ENCODE measurements around the gene DHRS12.

DHRS12 gene

DNA sequence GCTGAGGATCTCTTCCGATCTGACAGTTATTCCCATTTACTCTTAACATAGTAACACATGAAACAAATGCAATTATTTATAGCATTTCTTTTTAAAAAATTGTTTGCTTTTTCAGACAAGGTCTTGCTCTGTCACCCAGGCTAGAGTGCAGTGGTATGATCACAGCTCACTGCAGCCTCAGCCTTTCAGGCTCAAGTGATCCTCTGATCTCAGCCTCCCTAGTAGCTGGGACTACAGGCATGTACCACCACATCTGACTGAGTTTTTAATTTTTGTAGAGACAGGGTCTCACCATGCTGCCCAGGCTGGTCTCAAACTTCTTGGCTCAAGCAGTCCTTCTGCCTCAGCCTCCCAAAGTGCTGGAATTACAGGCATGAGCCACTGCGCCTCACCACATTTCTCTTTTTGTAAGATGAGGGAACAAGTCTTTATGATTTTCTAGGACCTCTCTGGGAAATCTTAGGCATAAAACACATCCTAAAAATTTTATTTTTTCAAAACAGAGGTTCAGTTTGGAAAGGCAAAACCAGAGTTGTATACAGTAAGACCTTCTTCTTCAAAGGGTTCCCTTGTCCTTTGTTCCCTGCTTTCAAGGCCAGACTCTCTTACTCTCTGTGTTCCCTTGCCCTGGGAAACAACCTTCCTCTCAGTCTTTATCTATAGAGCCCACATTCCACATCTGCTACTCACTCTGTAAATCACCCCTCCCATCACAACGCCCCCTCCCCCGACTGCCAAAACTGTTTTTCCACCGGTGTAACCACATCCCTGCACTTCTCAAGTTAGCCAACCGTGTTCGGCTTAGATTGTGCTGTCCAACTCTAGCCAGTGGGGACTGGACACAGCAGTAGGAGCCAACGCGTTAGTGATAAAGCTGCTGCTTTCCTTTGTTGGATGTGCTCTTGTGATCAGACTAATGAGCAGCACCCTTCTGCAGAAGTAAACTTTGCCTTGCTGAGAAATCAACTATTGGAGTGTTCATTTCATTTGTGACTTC, 56.2 kb downstream of the DHRS12 start:
- DNase-seq: no peak

DNA sequence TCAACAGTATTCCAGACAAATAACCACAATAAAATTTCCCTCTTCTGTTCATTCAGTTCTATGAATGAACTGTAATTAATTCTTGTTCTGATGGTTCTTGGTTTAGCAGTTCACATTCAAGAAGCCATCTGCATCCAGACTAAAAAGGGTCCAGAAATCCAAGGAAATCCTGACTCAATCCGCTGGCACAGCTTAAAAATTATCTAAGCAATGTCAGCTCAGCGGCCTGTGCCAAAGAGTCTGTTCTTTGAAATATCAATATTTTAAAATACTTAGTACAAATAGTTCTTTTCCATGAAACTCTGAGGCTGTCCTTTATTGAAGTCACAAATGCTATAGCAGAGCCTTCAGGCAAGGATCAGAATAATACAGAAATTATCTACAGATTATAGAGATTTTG, 57.2 kb downstream of the DHRS12 start:
- DNase-seq: no peak

DNA sequence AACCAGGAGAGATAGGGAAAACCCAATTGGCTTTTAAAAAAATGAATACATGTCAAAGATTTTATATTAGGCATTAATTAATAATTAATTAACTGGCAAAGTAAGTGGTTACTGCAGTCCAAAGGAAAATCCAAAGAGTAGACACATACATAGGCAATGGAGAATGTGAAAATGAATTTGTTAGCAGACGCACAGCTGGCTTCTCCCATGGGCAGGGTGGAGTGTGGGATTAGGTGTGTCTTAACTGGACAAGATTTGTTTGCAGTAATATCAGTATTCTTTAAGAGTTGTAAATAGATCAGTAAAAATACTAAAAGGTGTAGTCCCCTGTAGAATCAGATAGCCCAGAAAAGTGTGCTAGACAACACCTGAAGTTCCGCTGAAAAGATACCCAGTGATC, 58.7 kb downstream of the DHRS12 start:
- DNase-seq: no peak

DNA sequence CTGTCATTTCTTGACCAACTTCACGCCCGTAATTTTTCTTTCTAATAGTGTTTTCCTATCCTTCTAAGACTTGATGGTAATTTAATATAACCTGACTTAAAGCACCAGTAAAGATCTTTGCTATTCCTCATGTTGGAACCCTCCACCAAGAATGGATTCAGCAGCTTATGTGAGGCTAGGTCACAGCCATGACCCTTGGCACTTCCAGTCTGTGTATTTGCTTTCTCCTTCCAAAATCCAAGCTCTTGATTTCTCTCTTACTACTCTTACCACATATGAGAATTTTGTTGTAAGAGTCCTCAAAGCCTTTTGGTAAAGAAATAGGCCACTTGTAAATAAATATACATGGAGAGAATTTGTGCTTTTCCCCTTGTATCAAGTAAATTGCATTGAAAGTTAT, 61.4 kb downstream of the DHRS12 start:
- DNase-seq: no peak

DNA sequence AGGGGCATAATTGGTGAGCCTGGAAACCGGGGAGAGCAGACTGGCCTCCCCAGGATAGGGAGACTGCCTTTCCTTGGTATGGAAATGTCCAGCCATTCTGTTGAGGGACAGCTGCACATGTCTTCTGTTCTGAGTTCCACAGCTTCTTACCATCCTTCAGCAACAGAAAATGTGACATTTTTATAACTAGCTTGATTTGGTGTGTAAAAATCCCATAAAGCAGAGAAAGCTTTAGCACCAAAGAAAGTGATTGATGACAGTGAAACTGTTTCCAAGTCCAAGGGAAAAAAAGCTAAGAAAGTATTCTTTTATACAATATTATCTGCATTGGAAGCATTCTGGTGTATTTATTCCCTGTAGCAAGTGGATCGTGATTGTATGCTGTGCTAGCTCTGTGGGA, 61.9 kb downstream of the DHRS12 start:
- no peak for DNase-seq

DNA sequence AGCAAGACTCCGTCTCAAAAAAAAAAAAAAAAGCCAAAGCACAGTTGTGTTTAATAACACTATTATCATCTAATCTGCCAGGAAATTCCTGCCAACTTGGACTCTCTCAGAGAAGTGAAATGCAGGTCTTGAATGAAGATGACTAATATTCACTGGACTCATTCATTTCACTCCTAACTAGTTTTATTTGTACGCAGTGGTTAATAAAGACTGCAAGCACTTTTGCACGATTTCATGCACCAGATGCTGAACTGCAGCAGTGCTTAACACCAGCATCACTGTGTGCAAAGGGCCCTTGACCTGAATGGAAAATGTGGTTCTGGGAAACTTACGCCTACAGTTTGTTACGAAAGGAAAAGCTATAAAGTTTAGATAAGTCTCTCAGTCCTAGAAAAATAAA, 63.3 kb downstream of the DHRS12 start:
- DNase-seq: no peak

DNA sequence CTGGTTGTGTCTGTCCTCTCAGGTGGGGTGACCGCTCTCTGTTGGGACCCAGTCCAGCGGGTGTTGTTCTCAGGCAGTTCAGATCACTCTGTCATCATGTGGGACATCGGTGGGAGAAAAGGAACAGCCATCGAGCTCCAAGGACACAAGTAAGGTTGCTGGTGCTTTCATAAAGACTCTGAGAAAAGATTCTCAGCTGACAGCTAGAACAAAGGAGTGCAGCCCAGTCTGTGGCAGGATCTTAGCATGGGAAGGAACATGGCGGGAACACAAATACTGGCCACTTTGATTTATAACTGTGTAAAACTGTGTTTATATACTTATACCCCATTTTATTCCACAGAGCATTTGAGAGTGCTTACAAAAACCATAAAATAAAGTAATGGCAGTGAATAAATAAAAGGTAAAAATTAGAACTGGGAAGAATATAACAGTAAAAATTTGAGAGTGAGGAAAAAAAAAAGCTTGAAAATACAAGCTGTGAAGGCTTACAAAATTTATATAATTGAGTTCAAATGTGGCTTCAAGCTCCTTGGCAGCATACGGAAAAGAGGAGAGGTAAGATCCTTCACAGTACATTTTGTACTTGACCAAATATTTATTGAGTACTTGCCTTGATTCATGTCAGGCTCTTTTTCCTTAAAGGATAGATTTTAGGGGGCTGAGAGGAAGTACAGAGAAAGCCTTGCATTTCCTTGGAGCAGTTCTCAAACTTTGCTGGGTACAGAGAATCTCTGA, 64.8 kb downstream of the DHRS12 start:
- DNase-seq: no peak

DNA sequence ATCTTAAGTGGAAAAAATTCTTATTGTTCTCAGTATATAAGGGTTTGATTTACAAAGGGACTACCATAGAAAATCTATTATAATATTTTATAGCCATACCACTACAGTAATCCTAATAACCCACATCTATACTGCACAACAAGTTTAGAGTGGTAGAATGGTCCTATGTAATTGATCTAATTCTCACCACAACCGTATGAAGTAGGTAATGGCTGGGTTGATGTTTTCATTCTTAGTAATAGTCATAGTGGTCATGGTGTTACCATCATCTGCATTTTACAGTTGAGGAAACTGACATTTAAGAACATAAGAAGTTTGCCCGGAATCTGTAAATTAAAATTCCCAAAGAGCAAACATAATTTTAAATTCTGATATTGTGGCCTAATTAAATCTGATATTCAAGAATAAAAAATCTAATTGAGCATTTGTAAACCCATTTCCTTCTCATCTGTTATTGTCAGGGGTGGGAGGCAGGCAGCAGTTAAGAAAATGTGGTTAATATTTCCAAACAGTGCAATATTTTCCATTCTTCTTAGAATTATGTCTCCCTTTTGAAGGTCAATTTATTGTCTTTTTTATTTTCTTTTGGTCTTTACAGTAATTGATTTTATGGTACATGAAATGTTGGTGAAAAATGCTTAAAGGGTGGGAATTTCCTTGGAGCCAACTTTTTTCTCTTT, 65.6 kb downstream of the DHRS12 start:
- no peak for DNase-seq

DNA sequence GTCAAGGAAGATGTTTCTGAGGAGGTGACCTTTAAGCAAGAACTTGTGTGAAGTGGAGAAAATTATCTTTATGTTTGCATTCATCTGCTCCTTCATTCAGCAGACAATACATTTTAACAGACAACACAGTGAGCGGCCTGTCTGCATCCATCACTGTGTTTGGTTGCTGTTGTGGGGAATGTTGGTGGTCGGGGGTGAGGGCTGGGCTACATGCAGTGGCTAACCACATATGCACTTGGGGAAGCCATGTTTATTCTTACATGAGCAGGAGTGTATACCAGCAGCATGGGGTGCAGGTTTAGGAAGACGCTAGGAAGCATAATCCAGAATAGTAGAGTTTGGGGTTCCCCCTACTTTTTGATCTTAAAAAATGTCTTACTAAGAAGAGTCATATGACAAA, 66.4 kb downstream of the DHRS12 start:
- DNase-seq: no peak

DNA sequence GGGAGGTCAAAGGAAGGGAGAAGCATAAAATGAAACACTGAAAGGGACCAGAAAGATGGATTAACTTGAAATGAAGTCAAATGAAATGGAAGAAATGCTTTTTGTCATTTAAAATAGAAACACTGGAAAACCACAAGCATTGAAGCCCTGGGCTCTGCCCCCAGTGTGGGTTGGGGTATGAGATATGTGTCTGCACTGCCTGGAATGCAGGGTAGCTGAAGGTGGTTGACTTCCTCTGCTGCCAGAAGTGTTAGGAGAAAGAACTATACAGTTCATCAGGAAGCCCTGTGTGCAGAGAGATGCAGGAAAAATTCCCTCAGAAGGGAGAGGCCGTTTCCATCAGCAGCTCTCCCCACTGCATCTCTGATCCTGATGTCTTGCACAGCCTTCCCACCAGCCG, 69.2 kb downstream of the DHRS12 start:
- no peak for DNase-seq

DNA sequence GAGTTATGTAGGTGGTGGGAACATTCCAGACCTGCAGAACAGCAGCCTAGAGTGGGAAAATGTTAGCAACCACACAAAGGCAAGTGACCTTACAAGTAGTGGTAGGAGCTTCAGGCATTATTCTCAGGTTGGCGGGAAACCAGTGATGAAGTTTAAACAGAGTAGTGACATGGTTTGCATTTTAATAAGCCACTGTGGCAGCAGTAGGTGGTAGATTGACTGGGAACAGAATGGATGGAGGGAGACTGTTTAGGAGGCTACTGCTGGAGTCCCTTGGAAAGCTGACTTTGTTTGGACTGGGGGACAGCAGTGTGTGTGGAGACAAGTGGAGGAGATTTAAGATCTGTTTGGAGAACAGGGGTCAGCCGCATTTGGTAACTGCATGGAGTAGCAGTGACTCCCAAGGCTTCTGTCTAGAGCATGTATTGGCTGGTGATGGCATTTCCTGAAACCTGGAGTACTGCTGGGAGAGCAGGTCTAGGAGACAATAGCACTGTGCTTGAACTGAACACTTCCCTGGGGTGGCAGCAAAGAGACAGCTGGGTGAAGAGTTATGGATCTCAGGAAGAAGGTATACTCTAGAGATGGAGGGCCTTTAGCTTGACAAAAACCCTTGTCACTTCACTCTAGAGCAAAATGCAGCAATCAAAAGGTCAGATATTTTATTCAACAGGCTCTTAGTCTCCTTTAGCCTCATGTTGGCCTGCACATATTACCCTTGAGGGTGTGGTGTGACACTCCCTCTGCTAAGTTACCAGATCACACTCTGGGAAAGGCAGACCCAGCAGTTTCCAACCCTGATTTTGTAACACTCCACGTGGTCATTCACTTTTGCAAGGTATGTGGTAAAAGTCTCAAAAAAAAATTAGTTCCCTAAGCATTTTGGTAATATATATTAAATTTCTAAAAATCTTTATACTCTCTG, 70.3 kb downstream of the DHRS12 start:
- DNase-seq: no peak

DNA sequence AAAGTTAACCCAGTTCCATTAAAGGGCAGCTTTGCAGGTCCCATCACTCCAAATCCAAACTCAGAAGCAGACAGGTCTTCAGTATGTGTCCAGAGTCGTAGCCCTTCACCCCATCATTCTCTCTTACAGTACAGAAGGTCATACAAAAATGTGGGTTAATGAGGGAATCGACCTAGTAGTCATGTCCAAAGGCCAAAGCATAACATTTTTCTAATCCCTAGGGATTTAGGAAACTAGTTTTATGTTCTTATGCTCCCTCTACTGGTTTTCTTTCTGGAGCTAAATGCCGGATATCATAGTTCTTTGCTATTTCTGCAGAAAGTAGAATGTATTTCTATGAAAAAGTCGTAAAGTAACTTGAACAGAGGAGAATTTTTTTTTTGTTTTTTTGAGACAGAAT, 72.2 kb downstream of the DHRS12 start:
- no peak for DNase-seq

DNA sequence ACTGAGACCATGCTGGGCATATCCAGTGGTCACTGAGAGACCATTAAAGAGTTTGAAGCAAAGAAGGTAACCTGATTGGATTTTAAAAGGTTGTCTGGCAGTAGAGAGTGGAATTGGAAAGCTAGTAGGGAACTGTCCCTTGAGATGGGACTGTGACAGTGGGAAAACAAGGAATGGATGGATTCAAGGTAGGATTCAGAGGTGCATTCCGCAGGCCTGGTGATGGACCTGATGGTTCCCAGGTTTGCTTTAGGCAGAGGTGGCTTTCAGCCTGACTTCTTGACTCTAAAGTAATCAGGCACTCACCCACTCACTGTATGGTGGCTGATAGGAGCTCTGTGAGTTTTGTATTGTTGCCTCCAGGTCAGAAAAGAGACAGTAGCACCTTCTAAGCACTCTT, 73.0 kb downstream of the DHRS12 start:
- no peak for DNase-seq

DNA sequence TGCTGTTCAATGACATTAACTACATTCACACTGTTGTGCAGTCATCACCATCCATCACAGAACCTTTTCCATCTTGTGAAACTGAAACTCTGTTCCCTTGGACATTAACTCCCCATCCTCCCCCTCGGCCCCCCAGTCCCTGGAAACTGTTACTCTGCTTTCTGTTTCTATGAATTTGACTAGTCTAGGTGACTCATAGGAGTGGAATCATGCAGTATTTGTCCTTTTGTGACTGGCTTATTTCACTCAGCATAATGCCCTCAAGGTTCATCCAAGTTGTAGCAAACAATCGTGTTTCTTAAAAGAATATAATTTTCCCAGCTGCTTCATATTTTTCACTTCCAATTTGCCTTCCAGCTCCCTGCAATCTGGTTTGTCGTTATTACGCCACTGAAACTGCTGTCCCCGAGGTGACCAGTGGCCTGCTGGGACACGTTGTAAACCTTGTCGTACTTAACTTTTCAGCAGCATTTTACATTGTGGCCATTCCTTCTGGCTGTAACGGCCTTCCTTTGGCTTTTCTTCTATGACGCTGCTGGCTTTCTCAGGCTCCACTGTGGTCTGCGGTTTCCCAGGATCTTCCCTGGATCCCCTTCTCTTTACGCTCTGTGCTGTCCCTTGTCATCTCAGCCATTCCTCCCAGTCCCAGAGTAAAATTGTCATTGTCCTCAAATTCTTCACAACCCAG, 74.0 kb downstream of the DHRS12 start:
- DNase-seq: no peak

DNA sequence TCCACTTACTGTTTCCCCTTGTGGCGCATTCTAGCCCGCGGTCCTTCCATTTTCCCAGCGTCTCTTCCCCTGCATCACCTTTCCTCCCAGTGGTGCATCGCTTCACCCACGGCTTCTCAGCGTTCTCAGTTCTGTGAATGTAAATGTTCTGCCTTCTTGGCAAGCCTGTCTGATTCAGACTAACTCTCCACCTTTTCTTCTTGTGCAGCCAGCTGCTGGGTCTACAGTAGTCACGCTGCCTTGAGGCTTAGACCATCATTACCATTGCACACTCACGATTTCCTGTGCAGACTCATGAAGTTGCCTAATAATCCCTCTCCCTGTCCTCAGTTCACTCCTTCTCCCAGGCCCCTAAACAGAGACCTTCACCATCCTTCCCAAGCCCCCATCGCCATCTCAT, 75.0 kb downstream of the DHRS12 start:
- no peak for DNase-seq

DNA sequence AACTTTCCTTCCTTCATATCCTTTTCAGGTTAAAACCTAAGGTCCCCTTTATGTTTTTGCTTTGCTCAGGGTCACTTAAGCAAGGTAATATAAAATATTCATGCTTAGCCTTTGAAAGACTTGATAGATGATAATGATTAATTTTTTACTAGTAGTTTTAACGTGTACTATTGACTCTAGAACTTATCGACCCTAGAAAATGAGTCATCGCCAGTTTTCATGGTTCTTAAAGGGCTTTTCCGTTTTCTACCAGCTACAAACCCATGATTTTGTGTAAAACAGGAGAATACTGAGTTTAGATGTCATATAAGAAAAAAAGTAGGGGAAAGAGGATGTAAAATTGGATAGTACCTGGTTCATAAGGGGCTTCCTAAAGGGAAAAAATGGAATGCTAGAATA, 75.7 kb downstream of the DHRS12 start:
- no peak for DNase-seq

DNA sequence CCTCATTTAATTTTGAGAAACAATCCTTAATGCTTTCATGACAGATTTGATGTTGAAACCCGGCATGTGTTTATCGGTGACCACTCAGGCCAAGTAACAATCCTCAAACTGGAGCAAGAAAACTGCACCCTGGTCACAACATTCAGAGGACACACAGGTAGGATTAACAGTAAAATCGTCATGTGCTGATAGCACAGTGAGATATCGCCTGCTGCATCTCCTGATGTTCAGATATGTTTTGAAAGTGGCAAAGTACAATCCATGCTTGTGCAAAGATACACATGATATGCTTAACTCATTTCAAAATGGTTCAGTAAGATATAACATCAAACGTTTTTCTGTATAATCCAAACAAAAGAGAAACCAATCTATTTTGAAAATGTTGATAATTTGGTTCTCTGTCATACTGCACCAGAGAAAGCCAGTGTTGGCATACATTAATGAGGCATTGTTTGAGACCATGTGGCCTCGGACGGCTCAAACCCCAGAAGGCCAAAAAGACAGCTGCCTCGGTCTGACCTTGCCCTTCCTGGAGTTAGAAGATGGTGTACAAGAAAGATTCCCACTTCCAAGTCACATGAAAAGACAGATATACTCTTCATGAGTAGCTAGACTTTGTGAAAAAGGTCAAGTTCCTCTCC, 76.2 kb downstream of the DHRS12 start:
- no peak for DNase-seq

DNA sequence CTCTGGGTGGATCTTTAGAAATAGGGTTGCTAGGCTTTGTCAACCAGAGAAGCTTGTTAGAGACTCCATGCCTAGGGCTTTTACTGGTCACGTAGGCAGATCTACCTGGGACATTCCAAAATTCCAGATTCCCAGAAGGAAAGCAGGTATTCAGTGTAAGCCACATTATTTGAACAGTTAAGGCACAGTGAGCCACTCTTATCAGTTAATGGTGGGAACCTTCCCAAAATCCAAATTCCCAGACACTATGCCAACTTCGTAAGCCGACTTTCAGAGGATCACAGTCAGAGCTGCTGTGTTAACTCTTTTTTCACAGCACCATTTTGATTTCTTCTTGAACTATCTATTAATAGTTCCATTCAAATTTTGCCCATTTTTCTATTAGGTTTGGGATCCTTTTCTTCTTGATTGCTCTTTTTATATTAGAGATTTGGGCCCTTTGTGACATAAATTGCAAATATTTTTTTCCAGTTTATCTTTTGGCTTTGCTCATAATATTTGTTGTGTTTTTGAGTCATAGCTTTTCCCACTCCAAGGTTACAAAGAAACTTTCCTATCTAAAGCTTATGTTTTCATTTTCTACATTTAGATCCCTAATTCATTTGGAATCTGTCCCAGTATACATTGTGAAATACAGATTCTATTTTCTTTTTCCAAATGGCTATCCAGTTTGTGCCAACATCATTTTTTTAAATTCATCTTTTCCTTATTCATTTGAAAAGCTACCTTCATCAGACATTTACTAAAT, 77.3 kb downstream of the DHRS12 start:
- no peak for DNase-seq

DNA sequence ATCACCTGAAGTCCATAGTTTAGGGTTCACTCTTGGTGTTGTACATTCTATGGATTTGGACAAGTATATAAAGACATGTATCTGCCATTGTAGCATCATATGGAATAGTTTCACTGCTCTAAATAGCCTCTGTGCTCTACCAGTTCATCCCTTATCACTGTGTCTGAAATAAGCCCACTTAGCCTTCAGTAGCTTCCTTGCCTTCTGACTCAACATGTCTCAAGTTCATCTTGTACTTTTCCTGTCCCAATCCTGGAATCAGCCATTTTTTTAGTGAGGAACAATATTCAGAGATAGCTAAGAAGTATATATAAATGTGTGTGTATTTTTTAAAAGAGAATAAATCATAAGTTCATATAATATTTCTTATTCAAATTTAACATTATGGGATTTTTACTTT, 79.2 kb downstream of the DHRS12 start:
- no peak for DNase-seq

DNA sequence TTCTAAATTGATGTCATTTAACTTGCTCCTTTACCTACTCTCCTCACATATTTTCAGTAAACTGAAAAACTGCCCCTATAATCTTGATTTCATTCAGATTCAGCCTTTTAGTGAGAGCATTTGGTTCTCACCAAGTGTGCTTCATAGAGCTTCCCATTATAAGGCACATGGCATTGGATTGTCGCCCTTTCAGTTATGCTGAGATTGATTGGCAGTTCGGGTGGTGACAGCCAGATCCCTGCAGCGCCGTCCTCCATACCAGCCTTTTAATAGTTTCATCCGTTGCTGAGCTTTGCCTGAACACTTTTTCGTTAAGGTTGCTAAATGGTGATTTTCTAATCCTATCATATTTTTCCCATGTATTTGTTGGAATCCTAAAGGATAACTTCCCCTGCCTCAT, 80.4 kb downstream of the DHRS12 start:
- no peak for DNase-seq

DNA sequence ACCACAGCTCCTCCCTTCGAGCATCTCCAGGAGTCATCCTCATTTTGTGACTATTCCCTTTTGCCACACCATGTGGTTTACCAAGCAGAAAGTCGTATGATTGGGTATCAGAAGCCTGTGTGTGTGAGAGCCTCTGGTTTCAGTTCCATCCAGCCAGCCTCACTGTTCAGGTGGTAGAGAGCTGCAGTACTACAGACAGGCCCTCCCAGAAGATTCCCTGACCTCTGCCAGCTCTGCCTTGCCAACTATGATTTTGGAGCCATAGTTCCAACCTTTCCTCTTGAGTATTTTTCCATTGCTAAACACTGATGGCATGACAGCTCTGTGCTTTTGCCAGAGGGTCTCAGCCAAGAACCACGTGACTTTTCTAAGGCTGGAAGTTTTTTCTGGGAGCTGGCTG, 82.5 kb downstream of the DHRS12 start:
- DNase-seq: no peak
